AG04449 (cell line): ENCODE data around the gene ALOX5AP.

Experiments used
- CTCF ChIA-PET: fragments of 350-600 bp; formaldehyde crosslinking; extraction: SDS; loops from one replicate; lab custom pipeline; 2021; ENCODE audit warnings: antibody characterized with exemption; lab: Yijun Ruan, JAX
- POLR2A ChIA-PET: fragments of 400-600, 350-600 bp; formaldehyde crosslinking; extraction: SDS; loops from one replicate; lab custom pipeline; 2020; ENCODE audit warnings: antibody characterized with exemption, inconsistent platforms; lab: Yijun Ruan, JAX
- DNase-seq: peaks from one replicate; pipeline ENCODE4 v3.0.0-alpha.2; 2010; ENCODE audit warnings: low read depth, low spot score
- H3K4me3 ChIP-seq: 2 replicates; pipeline ENCODE4 v1.5.1; 2011; ENCODE audit warnings: low read depth, mild to moderate bottlenecking, control low read depth, low read length
- CTCF ChIP-seq: IDR thresholded peaks from one replicate; pipeline ENCODE4 v1.5.1; 2011; ENCODE audit warnings: mild to moderate bottlenecking, moderate library complexity, low read length, control low read depth, inconsistent platforms; ENCODE audit not compliant: insufficient read depth; ENCODE audit errors: missing control alignments

Gene ALOX5AP

DNA sequence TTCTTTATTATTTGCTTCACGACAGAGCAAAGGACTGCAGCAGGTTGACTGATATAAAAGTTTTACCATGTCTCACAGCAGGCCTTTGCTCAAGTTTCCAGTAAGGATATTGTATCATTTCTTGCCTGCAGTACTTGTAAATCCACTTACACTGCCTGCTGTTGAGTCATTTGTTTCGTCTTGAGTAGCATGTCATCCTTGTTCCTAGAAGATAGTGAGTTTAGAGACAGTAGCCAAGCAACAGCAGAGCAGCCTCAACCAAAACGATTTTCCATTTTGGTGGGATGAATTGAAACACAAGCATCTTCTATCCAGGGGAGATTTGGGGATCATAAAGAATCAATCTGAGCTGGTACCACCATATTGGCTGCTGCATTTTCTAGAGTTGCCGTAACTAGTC is 24.0 kb upstream of the ALOX5AP start:
- no peak overlapping the region for H3K4me3 ChIP-seq
- no peak for DNase-seq
- TF ChIP-seq CTCF = no peak
- POLR2A ChIA-PET = no interaction called here
- CTCF ChIA-PET = interaction anchor here (1.4 kb wide), 1 partner anchor 333 kb away, joined by 3 read pairs; no protein-coding TSS in a partner anchor

- DNase-seq = no peak
- CTCF ChIA-PET = interaction anchor here (1.4 kb wide), 1 partner anchor 333 kb away, joined by 3 read pairs; no protein-coding TSS in a partner anchor
- no peak overlapping the region for H3K4me3 ChIP-seq
Measured at GRCh38 chr13:30711837-30712236, 23.5 kb upstream of the ALOX5AP start.

DNA sequence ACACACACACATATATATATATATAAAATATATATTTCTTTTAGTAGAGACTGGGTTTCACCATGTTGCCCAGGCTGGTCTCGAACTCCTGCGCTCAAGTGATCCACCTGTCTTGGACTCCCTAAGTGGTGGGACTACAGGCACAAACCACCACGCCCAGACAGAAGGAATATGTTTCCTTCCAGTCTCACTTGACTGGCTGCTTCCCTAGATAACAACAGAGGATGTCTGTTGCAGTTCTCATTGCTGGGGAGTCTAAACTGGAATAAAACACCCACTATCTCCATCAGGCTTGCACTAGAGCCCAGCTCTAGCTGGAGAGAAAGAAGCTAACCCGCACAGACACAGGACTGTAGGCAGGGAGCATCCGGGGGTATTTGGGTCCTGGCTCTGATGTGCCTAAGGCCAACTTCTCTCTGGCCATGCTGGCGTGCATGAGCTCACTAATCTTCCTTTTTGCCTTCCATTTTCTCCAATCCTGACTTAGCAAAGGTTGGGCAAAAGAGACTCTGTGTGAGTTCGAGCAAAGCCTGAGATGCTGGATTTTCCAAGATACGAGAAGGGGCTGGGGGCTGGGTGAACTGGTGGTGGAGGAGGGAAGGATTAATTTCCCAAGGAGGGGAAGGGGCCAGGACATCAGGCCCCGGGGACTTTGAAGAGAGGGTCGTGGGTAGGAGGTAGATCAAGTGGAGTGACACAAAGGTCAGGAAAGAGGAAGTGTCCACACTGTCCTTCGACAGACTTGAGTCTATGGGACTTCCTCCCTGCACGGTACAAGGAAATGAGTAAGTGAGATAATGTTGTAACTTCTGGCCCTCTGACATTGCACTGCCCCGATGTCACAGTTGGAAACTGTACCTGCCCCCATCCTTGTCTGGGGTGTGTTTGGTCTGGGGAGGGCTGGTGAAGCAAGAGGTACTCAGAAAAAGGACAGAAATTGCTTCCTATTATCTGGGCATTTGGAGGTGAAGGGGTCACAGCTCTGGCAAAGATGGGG is 22.5 kb upstream of the ALOX5AP start:
- ChIA-PET CTCF (no interaction called here), POLR2A (no interaction called here)
- no peak for DNase-seq
- TF ChIP-seq CTCF = no peak
- H3K4me3 ChIP-seq = no peak overlapping the region

More at GRCh38 chr13:30711837-30712236, 23.5 kb upstream of the ALOX5AP start:
- TF ChIP-seq CTCF = no peak
- POLR2A ChIA-PET = no interaction called here

- CTCF ChIA-PET = interaction anchor here (1.2 kb wide), 1 partner anchor 10 kb away, joined by 3 read pairs; no protein-coding TSS in a partner anchor
Measured at GRCh38 chr13:30714629-30715371, 20.5 kb upstream of the ALOX5AP start.

GRCh38 chr13:30715372-30715756 is 20.0 kb upstream of the ALOX5AP start:
- TF ChIP-seq CTCF = no peak
- ChIA-PET CTCF (interaction anchor here (1.2 to 2.0 kb wide), 2 partner anchors 19 to 329 kb away, joined by 3 to 6 read pairs; no protein-coding TSS in a partner anchor), POLR2A (no interaction called here)
- no peak for DNase-seq
- no peak overlapping the region for H3K4me3 ChIP-seq

More at GRCh38 chr13:30714629-30715371, 20.5 kb upstream of the ALOX5AP start:
- no peak for DNase-seq
- POLR2A ChIA-PET = no interaction called here
- no peak overlapping the region for H3K4me3 ChIP-seq
- TF ChIP-seq CTCF = no peak
